Astrocyte (in vitro differentiated cells and primary cell): Measurements from ENCODE around the gene WBP1L.

Experiments used
- EZH2 ChIP-seq: IDR thresholded peaks from 2 replicates; pipeline ENCODE4 v1.6.1; 2012; ENCODE audit warnings: mild to moderate bottlenecking, low read length, inconsistent platforms; ENCODE audit not compliant: insufficient read depth
- TF ChIP-seq, protein P1 (sequence below): IDR thresholded peaks from 2 replicates; pipeline ENCODE4 v1.5.1; 2011; ENCODE audit warnings: low read depth, mild to moderate bottlenecking, inconsistent platforms, low read length, moderate library complexity; ENCODE audit not compliant: insufficient read depth

DNA sequence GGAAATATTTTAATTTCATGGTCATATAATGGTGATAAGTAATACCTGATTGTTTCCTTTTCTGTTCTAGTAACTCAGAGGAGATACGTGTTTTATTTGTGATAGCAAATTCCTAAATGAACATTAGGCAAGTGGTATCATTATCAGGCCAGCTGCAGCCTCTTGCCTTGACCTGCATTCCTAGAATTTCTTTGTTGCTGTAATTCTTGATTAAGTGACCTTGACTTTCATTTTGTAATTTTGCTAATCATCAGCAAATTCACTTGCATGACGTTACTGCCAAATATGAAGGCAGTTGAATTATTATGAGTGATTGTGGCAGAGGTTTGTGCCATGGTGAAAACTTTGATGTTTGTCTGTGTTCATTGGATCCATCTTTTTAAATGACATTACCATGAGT, 119.9 kb downstream of the WBP1L start:
- TF ChIP-seq, protein P1, sequence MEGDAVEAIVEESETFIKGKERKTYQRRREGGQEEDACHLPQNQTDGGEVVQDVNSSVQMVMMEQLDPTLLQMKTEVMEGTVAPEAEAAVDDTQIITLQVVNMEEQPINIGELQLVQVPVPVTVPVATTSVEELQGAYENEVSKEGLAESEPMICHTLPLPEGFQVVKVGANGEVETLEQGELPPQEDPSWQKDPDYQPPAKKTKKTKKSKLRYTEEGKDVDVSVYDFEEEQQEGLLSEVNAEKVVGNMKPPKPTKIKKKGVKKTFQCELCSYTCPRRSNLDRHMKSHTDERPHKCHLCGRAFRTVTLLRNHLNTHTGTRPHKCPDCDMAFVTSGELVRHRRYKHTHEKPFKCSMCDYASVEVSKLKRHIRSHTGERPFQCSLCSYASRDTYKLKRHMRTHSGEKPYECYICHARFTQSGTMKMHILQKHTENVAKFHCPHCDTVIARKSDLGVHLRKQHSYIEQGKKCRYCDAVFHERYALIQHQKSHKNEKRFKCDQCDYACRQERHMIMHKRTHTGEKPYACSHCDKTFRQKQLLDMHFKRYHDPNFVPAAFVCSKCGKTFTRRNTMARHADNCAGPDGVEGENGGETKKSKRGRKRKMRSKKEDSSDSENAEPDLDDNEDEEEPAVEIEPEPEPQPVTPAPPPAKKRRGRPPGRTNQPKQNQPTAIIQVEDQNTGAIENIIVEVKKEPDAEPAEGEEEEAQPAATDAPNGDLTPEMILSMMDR = no peak
- no peak for TF ChIP-seq EZH2
